ENCODE data around the gene ASCC1. TPM values are rescaled to one million over a fixed set of nuclear protein-coding genes. Genes with fewer than 3 reads are reported as not detected.

The ASCC1 gene, protein sequence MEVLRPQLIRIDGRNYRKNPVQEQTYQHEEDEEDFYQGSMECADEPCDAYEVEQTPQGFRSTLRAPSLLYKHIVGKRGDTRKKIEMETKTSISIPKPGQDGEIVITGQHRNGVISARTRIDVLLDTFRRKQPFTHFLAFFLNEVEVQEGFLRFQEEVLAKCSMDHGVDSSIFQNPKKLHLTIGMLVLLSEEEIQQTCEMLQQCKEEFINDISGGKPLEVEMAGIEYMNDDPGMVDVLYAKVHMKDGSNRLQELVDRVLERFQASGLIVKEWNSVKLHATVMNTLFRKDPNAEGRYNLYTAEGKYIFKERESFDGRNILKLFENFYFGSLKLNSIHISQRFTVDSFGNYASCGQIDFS
- polyA plus RNA-seq (ENCODE audit: insufficient read length in 3 of 3), result 10 to 100 TPM; 38.5 to 57.4 (median 43.2) TPM
- long read RNA-seq, donor 1, partial matches to known transcripts, result 413 of 637 reads
- long read RNA-seq, donor 1, other reads (novel, unspliced or antisense), result 219 of 637 reads
- long read RNA-seq, donor 2, transcript ASCC1-202 (10 exons, 2,002 nt), result major isoform, 13 of 333 reads
- long read RNA-seq, donor 2, partial matches to known transcripts, result 105 of 333 reads
- long read RNA-seq, donor 2, other reads (novel, unspliced or antisense), result 215 of 333 reads
- long read RNA-seq, donor 3, transcript ASCC1-202 (10 exons, 2,002 nt), result major isoform, 7 of 241 reads
- long read RNA-seq, donor 3, partial matches to known transcripts, result 76 of 241 reads
- long read RNA-seq, donor 3, other reads (novel, unspliced or antisense), result 156 of 241 reads
- long read RNA-seq, donor 4, transcript ASCC1-202 (10 exons, 2,002 nt), result major isoform, 6 of 512 reads
- long read RNA-seq, donor 4, partial matches to known transcripts, result 300 of 512 reads
- long read RNA-seq, donor 4, other reads (novel, unspliced or antisense), result 205 of 512 reads
- long read RNA-seq, donor 5, partial matches to known transcripts, result 0 of 1 reads
- long read RNA-seq, donor 5, other reads (novel, unspliced or antisense), result 0 of 1 reads
- long read RNA-seq, donor 6, transcript ASCC1-202 (10 exons, 2,002 nt), result major isoform, 5 of 304 reads
- long read RNA-seq, donor 6, partial matches to known transcripts, result 136 of 304 reads
- long read RNA-seq, donor 6, other reads (novel, unspliced or antisense), result 163 of 304 reads
- long read RNA-seq, donor 7, transcript ASCC1-202 (10 exons, 2,002 nt), result major isoform, 5 of 526 reads
- long read RNA-seq, donor 7, partial matches to known transcripts, result 336 of 526 reads
- long read RNA-seq, donor 7, other reads (novel, unspliced or antisense), result 184 of 526 reads
- long read RNA-seq, donor 8, partial matches to known transcripts, result 42 of 75 reads
- long read RNA-seq, donor 8, other reads (novel, unspliced or antisense), result 30 of 75 reads
- long read RNA-seq, donor 9, transcript ASCC1-202 (10 exons, 2,002 nt), result major isoform, 10 of 604 reads
- long read RNA-seq, donor 9, partial matches to known transcripts, result 389 of 604 reads
- long read RNA-seq, donor 9, other reads (novel, unspliced or antisense), result 205 of 604 reads
- long read RNA-seq, donor 10, transcript ASCC1-202 (10 exons, 2,002 nt), result major isoform, 5 of 219 reads
- long read RNA-seq, donor 10, partial matches to known transcripts, result 84 of 219 reads
- long read RNA-seq, donor 10, other reads (novel, unspliced or antisense), result 129 of 219 reads
- long read RNA-seq, donor 11, partial matches to known transcripts, result 242 of 331 reads
- long read RNA-seq, donor 11, other reads (novel, unspliced or antisense), result 84 of 331 reads
- long read RNA-seq, donor 12, transcript ASCC1-202 (10 exons, 2,002 nt), result major isoform, 5 of 347 reads
- long read RNA-seq, donor 12, partial matches to known transcripts, result 127 of 347 reads
- long read RNA-seq, donor 12, other reads (novel, unspliced or antisense), result 215 of 347 reads
- long read RNA-seq, donor 13, partial matches to known transcripts, result 85 of 183 reads
- long read RNA-seq, donor 13, other reads (novel, unspliced or antisense), result 96 of 183 reads
- long read RNA-seq, donor 14, result 0 reads
- long read RNA-seq, donor 15, transcript ASCC1-202 (10 exons, 2,002 nt), result major isoform, 5 of 468 reads
- long read RNA-seq, donor 15, partial matches to known transcripts, result 212 of 468 reads
- long read RNA-seq, donor 15, other reads (novel, unspliced or antisense), result 250 of 468 reads
- long read RNA-seq, donor 16, transcript ASCC1-202 (10 exons, 2,002 nt), result major isoform, 7 of 567 reads
- long read RNA-seq, donor 16, partial matches to known transcripts, result 385 of 567 reads
- long read RNA-seq, donor 16, other reads (novel, unspliced or antisense), result 172 of 567 reads

DNA sequence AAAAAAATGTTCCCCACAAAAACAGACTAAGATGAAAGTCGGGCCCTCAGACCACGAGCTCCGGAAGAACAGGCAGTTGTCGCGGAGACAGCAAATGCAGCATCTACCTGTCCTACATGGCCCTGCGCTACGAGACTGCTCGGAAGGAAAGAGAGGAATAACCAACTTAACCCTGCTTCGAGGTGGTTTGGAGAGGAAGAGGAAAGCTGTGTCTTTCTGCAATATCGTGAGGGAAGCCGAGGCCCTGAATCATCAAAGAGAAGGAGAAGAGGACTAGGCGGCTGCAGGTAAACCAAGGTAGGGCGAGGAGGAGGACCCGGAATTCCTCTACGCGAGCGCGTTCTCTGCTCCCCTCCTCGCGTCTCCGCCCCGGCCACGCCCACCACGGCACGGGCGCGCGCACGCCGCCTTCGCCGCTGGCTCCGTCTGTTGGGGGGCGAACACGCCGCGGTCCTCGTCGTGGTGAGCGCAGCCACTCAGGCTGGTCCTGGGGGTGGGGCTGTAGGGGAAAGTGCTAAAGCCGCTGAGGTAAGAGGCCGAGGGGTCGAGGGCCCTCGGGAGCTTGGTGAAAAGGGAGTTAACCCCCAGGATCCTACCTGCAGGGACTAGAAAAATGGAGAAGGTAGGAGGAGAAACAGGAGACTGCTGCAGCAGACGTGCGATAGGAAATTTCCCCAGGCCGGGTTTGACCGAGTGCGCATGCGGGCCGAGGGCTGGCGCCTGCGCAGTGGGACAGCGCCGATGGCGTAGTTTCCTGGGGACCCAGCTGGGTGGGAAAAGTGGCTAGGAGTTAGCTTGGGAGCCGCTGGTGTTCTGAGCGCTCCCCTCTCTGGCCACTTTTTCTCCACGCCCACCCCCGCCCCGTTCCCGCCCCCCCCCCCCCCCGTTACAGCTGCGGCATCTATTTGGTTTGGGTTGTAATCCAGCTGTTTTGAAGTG lies at the start of gene ASCC1, which contains the start of gene ANAPC16:
ASCC1 (minus strand) TSS at position 666 of the 939 bp plus-strand sequence. CDS start 2,978 bp downstream, outside the sequence.
ANAPC16 (plus strand) TSS at position 402 of the 939 bp plus-strand sequence. CDS start 7,903 bp downstream, outside the sequence.
- peak; percentile 95 for DNase-seq

DNA sequence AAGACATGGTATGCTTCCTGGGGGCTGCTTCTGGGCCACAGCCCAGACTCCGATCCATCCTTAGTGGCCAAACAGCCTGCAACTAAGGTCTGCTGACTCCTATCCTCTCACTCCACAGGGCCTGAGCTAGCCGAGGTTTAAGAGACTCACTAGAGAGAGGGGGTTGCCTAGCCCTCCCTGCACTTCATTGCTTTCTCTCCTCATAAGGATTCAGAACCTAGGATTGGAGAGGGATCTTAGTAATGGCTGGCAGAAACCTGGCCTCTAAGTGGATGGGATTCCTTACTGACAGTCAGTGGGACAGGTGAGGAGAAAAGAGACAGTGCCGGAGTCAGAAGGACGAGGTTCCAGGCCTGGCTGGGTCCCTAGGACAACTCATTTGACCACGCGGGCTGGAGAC lies 49.4 kb upstream of the ASCC1 start:
- no peak for DNase-seq

DNA sequence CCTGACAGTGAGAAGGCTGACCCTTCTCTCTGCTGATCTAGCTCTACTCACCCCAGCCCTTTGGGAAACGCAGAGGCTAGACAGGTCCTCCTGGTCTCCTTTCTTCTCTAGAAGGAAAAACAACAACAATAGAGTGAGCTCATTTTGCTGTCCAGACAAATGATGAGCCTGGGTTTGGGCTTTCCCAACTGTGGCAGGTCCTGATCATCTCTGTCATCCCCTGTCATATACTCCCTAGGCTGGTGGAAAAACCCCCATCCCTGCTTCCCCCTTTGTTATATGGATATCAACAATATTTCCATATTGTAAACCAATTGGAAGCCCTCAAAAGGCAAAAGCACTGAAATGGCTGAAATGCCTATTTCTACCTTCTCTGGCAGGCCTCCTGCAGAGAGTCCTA lies 48.5 kb upstream of the ASCC1 start:
- DNase-seq, result no peak

GRCh38 chr10:72263613-72264241 lies 47.7 kb upstream of the ASCC1 start:
- DNase-seq, result no peak

DNA sequence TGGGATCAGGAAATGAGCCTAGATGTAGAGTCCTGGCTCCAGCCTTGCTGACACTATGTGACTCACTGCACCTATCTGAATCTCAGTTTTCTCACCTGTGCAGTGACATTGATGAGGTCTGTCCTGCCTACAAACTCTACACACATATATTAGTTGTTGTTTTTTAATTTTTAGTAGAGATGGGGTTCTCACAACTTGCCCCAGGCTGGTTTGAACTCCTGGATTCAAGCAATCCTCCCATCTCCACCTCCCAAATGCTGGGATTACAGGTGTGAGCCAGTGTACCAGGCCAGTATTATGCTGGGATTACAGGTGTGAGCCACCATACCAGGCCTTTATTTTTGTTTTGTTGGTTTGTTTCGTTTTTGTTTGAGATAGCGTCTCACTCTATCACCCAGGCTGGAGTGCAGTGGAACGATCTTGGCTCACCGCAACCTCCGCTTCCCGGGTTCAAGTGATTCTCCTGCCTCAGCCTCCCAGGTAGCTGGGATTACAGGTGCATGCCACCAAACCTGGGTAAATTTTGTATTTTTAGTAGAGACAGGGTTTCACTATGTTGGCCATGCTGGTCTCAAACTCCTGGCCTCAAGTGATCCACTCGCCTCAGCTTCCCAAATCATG lies 45.8 kb upstream of the ASCC1 start:
- no peak for DNase-seq

- no peak for DNase-seq
Observed at GRCh38 chr10:72260976-72261783, 45.1 kb upstream of the ASCC1 start.

DNA sequence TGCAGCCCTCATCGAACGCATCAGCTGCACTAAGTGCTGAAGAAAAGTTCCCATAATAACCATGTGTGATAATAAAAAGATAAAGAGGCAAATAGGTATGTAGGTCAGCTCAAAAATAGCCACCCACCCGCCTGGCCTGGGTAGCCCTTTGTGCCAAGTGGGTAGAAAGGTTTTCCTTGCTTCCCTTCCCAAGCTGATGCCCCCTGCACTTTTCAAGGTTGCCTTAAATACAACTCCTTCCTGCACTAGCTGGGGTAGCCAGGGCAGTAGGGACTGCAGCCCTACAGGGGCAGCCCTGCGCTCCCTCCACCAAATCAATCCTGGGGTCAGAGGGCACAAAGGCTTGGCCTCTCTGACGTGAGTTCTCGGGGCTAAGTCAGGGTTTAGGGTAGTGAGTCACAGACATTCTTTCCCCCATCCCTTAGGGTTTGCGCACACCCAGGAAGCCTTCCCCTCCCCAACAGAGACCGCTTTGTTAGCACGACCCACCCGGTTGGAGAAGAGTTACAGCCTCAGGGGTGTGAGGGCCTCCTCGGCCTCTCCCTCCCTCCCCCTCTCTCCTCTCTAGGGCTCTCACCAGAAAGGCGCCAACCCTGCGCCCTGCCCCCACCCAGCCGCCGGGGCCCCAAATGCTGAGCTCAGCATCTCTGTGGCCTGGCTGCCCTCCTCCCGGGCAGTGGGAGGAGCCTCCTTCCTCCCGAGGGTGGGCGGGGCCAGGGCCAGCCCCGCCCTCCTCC lies 44.3 kb upstream of the ASCC1 start:
- DNase-seq, result peak; percentile 94

- DNase-seq, result no peak
Observed at GRCh38 chr10:72259491-72260238, 43.6 kb upstream of the ASCC1 start.

GRCh38 chr10:72258617-72259016 lies 42.5 kb upstream of the ASCC1 start:
- no peak for DNase-seq

DNA sequence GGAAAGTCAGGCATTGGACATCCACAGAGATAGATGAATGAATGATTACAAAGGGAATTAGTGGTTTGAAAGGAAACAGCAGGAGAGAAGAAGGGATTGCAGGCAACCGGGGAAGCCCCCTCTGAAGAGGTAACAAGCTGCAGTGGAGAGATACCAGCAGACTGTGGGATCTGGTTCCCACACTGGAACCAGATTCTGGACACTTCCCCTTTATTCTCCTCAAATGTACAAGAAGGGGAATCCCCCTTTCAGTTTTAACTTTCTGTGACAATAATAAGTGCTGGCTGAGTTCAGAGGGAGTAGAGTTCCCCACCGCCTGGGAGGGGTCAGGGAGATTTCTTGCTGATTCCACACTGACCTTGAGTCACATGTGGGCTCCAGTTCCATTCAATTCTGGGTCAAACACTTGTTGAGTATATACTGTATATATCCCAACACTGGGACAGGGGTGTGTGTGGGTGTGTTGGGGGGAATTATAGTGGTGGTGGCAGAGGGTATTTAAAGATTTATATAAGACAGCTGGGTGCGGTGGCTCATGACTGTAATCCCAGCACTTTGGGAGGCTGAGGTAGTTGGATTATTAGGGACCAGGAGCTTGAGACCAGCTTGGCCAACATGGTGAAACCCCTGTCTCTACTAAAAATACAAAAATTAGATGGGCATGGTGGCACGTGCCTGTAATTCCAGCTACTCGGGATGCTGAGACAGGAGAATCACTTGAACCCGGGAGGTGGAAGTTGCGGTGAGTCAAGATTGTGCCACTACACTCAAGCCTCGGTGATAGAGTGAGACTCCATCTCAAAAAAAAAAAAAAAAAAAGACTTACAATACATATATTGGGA lies 41.2 kb upstream of the ASCC1 start:
- no peak for DNase-seq

- no peak for DNase-seq
Observed at GRCh38 chr10:72255977-72256729, 40.1 kb upstream of the ASCC1 start.

- DNase-seq, result peak; percentile 77
Observed at GRCh38 chr10:72254813-72255568, 38.9 kb upstream of the ASCC1 start.
